ENCODE results near the gene SDCCAG8. TPM values are rescaled to one million over a fixed set of nuclear protein-coding genes. Genes with fewer than 3 reads are reported as not detected.

SDCCAG8 gene
- total and polyA plus RNA-seq, 4 donors = 25.4 to 96.7 (median 48.2) TPM

- DNase-seq (no peak), ATAC-seq (ENCODE audit: insufficient read depth, low FRiP score) (no peak)
- Histone ChIP-seq H3K9me3 (ENCODE audit: control insufficient read depth in 4 of 4, insufficient read depth in 3 of 4, low read length in 3 of 4) (no peaks in the 10 kb centered on the region), H3K36me3 (ENCODE audit: control insufficient read depth in 4 of 4, insufficient read depth in 4 of 4, low read length in 4 of 4) (peaks cover 0 to 8% (median 0%) of the 10 kb centered on the region in 4 donors), H3K27me3 (ENCODE audit: control insufficient read depth in 3 of 3, insufficient read depth in 3 of 3, low read length in 2 of 3) (no peaks in the 10 kb centered on the region), H3K27ac (ENCODE audit: low read depth in 1 of 2, low read length in 1 of 2) (no peak overlapping the region), H3K4me3 (no peak overlapping the region), H3K9ac (ENCODE audit: insufficient read depth in 1 of 2, low read length in 2 of 2) (no peak overlapping the region), H3K4me1 (ENCODE audit: control insufficient read depth in 5 of 5, insufficient read depth in 5 of 5, low read length in 5 of 5) (peaks cover 0 to 7% (median 2%) of the 10 kb centered on the region in 5 donors)
- no peak for TF ChIP-seq CTCF (IDR thresholded peaks at IDR 0.05; ENCODE audit: control extremely low read depth, extremely low read depth)
- WGBS, 2 donors = 85 to 92% methylated on average over 9 of the region's 9 CpGs
Observed at GRCh38 chr1:243457363-243457982, 201.6 kb downstream of the SDCCAG8 start.

GRCh38 chr1:243459059-243459458 is 203.2 kb downstream of the SDCCAG8 start:
- 35 to 63% methylated on average over 3 of the region's 3 CpGs for WGBS, 2 donors
- H3K27ac ChIP-seq (ENCODE audit: low read depth in 1 of 2, low read length in 1 of 2) = no peak overlapping the region
- no peak overlapping the region for H3K9ac ChIP-seq (ENCODE audit: insufficient read depth in 1 of 2, low read length in 2 of 2)
- DNase-seq (no peak), ATAC-seq (ENCODE audit: insufficient read depth, low FRiP score) (no peak)
- TF ChIP-seq CTCF (IDR thresholded peaks at IDR 0.05; ENCODE audit: control extremely low read depth, extremely low read depth) = no peak
- no peak overlapping the region for H3K4me3 ChIP-seq
- H3K27me3 ChIP-seq (ENCODE audit: control insufficient read depth in 3 of 3, insufficient read depth in 3 of 3, low read length in 2 of 3) = no peaks in the 10 kb centered on the region
- peaks cover 0 to 7% (median 2%) of the 10 kb centered on the region in 5 donors for H3K4me1 ChIP-seq (ENCODE audit: control insufficient read depth in 5 of 5, insufficient read depth in 5 of 5, low read length in 5 of 5)
- H3K36me3 ChIP-seq (ENCODE audit: control insufficient read depth in 4 of 4, insufficient read depth in 4 of 4, low read length in 4 of 4) = peaks cover 0 to 8% (median 0%) of the 10 kb centered on the region in 4 donors
- no peaks in the 10 kb centered on the region for H3K9me3 ChIP-seq (ENCODE audit: control insufficient read depth in 4 of 4, insufficient read depth in 3 of 4, low read length in 3 of 4)

- Histone ChIP-seq H3K4me1 (ENCODE audit: control insufficient read depth in 5 of 5, insufficient read depth in 5 of 5, low read length in 5 of 5) (peaks cover 0 to 7% (median 2%) of the 10 kb centered on the region in 5 donors), H3K9ac (ENCODE audit: insufficient read depth in 1 of 2, low read length in 2 of 2) (no peak overlapping the region), H3K4me3 (no peak overlapping the region), H3K27me3 (ENCODE audit: control insufficient read depth in 3 of 3, insufficient read depth in 3 of 3, low read length in 2 of 3) (no peaks in the 10 kb centered on the region), H3K27ac (ENCODE audit: low read depth in 1 of 2, low read length in 1 of 2) (no peak overlapping the region), H3K36me3 (ENCODE audit: control insufficient read depth in 4 of 4, insufficient read depth in 4 of 4, low read length in 4 of 4) (peaks cover 0 to 5% (median 0%) of the 10 kb centered on the region in 4 donors), H3K9me3 (ENCODE audit: control insufficient read depth in 4 of 4, insufficient read depth in 3 of 4, low read length in 3 of 4) (no peaks in the 10 kb centered on the region)
- DNase-seq (no peak), ATAC-seq (ENCODE audit: insufficient read depth, low FRiP score) (no peak)
- 96 to 99% methylated on average over 4 of the region's 4 CpGs for WGBS, 2 donors
- no peak for TF ChIP-seq CTCF (IDR thresholded peaks at IDR 0.05; ENCODE audit: control extremely low read depth, extremely low read depth)
Observed at GRCh38 chr1:243461700-243462099, 205.9 kb downstream of the SDCCAG8 start.
